ENCODE results near the gene LINC00632.

GRCh38 chrX:140804292-140804691 lies 94.7 kb downstream of the LINC00632 start:
- TF ChIP-seq CTCF (IDR thresholded peaks at IDR 0.05) (no peak), POLR2A (IDR thresholded peaks at IDR 0.05) (no peak)

Data from testis (tissue), 2 donors.